ENCODE data around the gene THSD4.

Gene THSD4

DNA sequence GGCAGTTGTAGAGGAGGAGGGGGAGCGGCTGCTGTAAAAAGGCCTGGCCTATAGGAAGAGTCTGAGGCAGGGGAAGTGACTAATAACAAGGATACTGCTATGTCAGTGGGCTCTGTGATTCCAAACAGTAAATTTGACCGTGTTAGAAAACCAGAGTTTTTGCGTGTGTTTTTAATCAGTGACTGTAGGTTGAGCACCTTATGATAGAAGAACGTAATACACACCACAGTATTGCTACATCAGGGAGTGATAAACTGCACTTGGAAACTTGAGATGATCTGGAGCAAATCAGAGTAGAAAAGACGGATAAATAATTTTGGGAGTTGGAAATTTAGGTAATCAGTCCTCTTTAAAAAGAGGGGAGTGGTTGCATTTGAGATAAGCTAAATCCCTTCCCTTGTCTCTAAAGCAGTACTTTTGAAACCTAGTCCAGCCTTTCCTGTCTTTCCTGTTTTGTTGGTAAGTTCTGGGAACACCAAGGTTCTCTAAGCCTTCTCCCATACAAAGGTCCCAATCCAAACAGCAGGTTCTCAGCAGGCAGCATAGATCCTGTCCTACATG, 564.6 kb downstream of the THSD4 start:
- DNase-seq, result no peak

DNA sequence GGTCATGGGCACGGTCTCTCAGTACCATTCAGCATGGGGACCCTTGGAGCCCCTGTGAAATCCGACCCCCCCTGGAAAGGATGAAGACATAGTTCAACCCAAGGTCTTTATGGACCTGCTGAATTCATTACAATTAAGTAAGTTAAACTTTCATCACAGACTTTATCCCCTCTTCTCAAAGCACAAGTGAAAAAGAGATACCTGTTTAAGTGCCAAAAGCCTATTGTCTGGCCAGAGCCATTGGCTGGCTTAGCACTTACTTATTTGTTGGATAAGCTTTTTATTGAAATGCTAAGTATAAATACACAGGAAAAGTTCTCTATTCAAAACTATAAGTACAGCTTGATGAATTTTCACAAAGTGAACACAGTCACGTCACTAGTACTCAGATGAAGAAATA, 566.7 kb downstream of the THSD4 start:
- no peak for DNase-seq

DNA sequence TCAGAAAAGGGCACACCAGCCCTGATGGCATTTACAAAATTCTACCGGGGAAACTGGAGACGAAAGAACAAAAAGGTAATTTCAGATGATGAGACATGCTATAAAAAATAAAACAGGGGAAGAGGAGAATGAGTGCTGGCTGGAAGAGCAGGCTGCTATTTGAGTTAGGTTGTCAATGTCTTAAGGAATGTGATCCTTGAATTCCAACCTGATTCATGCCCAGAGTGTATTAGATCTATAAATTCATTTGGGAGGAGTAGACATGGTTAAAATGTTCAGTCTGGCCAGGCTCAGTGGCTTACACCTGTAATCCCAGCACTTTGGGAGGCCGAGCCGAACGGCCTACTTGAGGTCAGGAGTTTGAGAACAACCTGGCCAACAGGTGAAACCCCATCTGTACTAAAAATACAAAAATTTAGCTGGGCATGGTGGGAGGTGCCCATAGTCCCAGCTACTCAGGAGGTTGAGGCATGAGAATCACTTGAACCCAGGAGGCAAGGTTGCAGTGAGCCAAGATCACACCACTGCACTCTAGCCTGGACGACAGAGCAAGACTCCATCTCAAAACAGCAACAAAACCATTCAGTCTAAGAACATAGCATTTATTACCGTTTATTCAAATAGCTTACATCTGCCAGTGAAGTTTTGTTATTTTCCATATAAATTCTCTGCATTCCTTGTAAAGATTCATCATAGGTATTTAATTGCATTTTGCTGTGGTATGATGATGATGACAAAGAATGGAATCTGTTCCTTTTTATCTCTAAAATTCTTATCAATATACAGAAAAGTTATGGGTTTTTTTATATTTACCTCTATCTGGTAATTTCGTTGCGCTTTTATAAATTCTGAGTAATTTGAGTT, 568.4 kb downstream of the THSD4 start:
- no peak for DNase-seq

DNA sequence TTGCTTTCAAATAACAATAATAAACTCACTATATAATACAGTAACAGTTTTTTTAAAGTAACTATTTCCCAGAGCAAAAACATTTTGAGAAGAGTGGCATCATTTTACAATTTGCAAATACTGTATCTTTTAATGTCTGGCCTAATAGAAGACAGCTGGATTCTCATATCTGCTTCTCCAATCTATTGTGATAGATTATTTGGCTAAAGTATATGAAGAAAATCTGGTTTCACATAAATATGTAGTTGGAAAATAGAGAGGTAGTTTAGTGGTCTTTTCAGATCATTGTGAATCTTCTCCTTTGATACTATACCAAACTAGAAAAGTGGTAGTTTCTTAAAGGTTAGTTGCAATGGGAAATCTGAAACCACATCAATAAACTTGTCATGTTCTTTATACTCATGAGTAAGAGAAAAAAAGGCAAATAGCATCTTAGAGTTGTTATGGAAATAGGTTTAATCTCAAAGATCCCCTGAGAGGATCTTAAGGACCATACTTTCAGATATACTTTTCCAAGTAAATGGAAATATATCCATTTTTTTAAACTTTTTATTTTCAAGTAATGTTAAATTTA, 570.2 kb downstream of the THSD4 start:
- no peak for DNase-seq

DNA sequence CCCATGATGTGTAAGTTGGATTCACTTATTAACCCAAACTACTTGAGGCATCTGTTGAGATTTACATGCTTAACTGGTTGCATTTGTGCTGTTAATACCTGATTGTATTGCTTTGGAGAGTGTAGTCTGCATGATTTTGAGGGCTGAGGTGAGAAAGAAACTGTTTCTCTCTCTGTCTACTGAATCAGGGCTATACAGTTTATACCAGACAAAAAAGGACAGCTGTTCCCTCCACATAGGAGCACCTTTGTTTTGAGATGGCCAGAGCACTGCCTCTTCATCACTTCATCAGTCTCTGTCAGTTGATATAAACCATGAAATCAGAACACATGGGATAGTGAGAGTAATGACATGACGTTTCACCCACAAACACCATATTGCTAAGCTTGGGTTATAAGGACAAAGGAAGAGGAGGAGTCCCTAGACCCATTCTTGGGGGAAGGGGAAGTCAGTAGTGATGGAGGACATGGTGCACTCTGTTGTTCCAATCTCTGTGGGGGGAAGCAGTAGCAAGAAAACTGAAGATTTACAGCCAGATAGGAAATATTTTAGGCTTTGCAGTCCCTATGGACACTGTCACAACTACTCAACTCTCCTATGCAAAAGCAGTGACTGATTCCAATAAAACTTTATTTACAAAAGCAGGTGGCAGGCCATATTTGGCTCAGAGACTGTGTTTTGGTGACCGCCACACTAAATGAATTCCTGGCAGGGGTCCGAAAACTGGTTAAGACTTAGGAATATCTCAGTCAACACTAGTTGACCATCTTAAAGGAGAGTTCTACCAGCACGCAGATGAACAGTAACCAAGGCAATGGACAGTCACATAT, 571.2 kb downstream of the THSD4 start:
- DNase-seq, result no peak

DNA sequence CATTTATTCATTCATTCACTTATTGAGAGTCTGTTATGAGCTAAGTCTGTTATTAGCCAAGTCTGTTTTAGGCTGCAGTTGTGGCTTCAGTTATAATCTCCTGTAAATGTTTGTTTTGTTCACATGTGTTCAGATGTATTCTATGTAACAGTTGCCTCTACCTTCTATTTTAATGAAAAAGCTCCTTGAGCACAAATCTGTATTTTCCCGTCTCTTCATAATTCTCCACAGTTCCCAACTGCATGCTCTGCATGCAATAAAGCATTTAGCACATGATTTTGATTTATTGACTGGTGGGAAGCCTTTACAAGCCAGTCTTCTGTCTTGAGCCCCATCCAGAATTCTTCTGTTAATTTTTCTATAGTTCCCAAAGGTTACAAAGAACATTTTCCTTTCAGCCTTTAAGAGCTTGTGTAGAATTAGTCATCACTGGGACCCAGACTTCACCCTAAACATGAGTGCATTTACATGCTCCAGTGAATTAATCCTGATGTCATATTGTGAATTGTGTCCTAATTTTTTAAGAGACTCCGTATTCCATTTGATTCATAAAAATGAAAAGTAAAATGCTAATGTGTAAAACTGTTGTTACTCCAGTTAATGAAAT, 572.7 kb downstream of the THSD4 start:
- no peak for DNase-seq

DNA sequence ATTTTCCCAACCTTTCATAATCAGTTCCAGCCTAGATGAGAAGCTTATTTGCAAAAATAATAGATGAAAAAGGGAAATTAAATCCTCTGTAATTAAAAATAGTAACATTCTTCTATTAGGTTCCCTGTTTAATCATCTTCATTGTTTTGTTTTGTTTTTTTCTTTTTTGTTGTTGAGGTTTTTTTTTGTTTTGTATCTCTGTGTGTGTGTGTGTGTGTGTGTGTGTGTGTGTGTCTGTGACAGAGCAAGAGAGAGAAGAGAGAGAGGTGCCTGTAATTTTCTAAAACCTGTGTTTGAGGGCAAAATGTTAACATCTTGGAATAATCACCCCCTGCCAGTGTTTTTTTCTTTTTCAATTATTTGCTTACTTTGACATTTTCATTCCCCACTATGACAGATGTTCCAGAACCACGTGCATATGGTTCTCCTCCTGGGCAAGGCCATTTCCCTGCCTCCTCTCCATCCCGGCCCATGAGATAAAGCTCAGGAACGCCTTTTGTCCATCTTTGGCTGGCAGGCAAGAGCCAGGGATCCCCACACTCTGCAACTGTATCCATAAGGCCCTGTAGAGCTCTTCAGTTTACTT, 573.3 kb downstream of the THSD4 start:
- no peak for DNase-seq

DNA sequence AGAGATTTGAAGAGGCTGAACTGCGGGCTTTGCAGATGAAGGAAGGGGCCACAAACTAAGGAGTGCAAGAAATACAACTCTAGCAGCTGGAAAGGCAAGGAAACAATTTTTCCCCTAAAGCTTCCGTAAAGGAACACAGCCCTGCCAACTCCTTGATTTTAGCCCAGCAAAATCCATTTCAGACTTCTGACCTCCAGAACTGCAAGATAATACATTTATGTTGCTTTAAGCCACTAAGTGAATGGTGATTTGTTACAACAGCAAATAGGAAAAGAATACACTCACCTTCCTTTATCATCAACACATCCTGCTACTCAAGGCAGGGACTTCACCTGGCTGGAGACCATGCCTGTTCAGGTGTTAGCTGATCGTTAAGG, 575.8 kb downstream of the THSD4 start:
- no peak for DNase-seq

DNA sequence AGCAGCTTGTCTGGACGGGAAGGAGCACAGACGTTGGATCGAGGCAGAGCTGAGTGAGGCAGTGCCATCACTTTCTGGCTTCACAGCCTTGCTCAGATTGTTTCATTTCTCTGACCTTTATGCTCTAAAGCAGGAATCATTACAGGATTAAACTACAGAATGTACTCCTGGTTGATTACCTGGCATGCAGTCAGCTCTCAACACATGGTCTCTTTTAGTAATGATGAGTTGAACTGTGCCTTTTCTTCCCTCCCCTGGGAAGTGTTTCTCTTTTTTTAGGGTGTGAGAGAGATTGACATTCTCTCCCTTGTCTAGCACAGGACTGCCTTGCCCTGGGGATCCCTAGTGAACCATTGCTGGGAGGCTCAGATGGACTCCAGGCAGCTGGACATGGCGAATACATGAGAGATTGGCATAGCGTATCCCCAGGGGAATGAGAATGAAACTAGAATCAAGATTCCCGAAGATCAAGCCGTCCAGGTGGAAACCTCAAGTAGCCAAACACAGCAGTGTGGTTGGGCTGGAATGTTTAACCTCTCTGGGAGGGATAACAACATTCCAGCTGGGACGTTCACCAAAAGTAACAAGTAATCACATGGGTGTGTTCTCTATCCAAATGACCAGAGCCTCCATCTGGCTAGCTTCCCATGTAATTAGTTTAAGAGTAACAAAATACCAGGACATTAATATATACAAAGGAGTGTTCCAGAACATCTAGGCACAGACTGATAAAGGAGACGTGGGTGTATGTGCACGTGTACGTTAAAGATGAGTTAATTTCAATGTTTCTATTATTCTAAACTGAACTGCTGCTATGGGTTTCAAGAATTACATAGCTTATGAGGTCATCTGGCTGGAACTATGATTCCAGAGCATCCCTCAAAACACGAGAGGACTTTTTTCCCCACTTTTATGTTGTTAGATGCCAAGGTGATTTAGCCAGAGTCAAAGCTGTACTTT, 576.5 kb downstream of the THSD4 start:
- DNase-seq, result no peak

DNA sequence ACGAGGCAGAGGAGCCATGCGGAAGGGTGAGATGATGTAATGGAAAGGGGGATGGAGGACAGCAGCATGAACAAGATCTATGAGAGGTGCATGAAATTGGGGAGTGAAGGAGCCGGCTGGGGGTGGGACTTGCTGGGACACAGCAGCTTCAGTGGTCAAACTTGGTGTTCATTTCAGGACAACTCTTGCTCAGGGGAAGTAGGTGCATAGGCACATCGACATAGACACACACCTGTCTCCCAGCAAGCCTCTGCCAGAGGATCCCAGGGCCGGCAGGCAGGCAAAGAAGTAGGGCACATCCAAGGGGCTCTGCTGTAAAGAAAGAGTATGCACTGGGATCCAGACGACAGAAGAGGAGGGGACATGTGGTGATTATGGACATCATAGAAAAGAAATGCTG, 582.0 kb downstream of the THSD4 start:
- DNase-seq, result no peak

DNA sequence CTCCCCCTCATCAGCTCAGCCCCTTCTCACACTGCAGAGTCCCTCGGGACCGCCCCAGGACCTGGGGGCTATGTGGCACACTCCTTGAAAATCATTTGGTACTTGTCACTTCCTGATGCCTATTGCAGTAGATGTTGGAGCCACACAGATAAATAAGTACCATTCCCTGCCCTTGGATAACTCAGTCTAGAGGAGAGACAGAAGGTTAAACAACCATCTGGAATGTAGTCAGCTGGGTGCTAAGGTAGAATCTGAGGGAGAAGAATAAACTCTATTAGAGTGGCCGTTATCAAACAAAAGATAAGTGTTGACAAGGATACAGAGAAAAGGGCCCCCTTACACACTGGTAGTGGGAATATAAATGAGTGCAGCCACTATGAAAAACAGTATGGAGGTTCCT, 582.8 kb downstream of the THSD4 start:
- peak; percentile 10 for DNase-seq

DNA sequence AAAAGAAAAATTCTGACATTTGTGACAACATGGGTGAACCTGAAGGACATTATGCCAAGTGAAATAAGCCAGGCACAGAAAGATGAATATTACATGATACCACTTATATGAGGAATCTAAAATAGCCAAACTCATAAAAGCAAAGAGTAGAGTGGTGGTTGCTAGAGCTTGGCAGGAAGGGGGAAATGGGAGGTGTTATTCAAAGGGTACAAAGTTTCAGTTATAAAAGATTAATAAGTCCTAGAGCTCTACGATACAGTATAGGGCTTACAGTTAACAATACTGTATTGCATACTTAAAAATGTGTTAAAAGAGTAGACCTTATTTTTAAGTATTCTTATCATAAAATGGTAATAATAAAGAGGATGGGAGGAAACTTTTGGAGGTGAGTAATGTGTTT, 583.5 kb downstream of the THSD4 start:
- DNase-seq, result no peak

DNA sequence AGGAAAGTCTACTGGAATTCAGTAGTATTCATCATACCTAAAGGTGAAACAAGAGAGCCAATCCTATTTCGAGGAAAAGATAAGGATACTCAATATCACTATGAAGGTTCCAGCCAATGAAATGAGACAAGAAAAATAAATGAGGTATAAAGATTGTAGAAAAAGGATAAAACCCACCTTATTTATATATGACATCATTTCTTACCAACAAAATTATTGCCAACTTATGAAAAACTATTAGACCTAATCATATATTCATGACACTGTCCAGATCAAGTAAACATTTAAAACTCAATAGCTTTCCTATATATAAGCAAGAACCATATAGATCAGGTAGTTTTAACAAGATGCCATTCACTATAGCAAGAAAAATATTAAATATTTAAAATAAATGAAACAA, 584.7 kb downstream of the THSD4 start:
- no peak for DNase-seq

DNA sequence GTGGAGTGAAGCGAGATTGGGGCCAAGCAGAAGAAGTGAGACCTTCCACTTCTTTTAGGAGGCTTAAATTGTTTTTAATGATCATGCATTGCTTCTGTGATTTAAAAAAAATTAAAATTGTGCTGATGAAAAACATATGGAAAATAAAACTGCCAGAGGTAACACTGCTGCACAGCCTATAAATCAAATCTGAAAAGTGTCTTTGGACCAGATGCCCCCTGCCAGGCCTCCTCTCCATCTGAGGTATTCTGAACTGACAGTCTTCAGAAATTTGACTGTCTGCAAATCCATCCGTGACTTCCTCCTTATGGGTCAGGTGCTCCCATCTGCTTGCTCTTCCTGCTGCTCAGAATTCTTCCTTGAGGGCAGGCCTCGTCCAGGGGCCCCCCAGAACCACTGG, 586.5 kb downstream of the THSD4 start:
- no peak for DNase-seq

DNA sequence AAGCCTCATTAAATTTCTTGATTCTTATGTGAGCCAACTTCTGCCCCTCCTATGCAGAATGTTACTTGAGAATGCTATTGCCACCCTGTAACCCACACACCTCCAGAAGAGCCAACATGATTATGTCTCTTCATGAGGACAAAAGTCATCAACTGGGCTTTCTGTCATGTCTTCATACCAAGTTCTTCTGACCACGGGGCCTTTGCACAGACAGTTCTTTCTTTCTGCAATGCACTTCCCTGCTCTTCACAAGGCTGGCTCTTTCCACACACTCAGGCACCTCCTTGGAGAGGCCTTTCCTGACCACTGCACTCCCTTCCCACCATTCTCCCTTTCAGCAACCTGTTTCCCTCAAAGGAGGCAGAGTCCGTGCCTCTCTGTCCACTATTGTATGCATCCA, 587.2 kb downstream of the THSD4 start:
- DNase-seq, result no peak

DNA sequence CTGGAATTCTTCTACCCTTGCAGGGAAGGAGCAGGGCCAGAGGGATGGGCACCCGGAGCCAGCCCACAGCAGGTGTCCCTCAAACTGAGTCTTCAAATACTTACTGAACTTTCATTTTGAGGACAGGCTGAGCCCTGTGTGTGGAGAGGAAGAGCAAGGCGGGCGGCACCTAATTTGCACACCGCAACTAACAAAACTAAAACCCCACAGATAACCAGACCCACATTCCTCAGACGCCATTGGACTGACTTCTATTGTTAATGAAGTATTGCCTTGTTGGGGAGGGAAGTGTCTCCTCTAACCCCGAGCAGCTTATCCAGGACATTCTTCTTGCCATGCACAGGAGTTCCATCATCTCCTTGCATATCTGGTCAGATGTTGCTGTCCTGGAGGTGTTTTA, 589.9 kb downstream of the THSD4 start:
- DNase-seq, result no peak

DNA sequence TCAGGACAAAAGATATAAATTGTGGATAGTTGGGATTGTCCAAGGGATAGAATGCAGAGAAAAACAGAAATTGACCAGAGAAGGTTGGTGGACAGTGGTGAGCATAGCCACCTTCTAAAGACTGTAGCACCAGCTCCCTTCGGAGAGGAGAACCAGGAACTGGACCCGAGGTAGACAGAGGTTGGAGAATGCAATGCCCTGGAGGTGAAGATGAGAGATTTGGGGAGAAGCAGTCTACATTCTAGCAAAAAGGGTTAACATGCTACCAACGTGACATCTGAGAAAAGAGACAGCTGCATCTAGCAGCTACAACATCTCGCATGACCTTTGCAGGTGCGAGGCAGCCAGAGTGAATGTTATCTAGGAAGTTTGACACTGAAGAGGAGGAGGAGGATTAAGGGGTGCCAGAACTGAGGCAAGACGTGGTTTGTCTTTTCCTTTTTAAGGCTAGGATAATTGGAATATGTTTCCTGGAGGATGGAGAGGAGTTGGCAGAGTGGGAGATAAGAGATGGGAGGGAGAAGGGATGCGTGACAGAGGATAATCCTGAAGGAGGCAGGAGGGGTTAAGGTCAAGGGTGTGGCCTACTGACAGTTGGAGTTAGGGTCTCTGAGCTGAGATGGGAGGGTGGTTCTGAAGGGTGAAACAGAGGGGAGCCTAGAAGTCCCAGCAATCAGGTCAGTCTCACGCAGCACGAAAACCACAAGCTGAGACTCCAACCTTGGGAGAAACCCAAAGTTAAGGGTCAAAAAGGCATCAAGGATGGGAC, 591.4 kb downstream of the THSD4 start:
- no peak for DNase-seq

DNA sequence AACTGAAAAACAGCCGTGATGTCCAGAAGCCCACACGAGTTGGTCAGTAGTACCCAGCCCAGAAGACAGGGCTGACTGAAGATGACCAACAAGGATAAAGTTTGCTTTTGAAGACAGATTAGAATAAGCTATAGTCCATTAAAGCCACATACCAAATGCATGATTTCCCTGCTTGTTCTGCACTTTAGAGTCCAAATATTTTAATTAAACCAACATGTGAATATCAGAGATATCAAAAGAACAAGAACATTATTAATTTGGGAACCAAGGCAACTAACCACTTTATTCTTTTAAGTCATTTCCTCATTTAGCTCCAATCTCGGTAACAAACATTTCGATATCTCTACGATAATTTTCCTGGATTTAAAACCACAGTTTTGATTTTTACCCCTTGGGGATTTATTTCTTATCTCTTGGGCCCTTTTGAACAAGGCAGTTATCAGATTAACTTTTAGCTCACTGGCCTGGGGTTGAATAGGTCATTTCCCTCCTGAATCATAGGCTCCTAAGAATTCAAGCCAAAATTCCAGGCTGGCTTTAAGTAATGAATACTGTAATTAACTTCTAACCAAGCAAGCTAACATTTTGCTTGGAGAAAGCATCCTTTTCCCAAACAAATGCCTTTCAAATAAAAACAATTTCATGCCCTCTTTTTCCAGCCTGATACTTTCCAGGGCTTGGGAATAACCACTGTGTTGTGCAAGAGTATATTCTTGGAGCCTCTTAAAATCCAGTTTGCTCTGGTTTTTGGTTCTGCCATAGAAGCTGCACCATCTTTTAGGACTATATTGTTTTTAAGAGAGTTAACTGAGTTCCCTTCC, 592.2 kb downstream of the THSD4 start:
- DNase-seq, result no peak

DNA sequence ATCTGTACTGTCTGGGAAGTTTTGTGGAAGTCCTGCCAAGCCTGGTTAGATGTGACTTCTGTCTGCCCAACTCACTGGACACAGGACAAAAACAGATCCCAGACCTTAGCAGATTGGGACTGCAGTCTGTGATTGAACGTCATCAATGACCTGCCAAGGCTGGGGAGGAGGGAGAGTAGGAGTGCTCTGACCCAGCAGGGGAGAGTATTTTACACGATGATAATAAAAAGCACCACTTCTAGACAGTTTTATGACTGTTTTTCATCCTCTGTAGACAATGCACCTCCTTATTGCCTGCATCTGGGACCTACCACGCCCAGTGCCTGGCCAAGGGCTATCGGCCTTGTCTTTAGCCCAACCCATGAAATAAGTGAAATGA, 592.8 kb downstream of the THSD4 start:
- no peak for DNase-seq

DNA sequence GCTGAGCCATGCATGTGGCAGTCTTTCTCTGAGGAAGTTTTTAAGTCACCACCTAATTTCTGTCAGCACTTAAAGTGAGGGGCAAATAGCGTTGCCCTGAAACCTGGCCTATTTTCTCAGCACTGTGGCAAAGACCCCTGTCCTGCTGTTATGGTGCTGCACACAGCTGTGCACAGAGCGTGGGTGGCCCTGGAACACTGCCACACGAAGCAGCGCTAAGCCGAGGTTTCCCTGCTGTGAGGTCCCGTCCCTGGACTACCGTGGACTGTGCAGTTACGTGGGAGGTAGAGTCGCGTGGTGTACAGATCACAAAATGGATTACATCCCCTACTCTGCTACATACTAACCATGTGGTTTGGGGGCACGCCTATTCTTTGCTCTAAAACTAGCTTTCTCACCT, 593.5 kb downstream of the THSD4 start:
- DNase-seq, result no peak
